AG08396 (cell line): ENCODE data around the gene STIP1.
A peak's percentile ranks its signal among the peaks of the same experiment; 100 is the strongest.
"Not testable (repeated sequence)": the region's sequence is repeated elsewhere in the genome, so short reads cannot be mapped to it uniquely, and the experiment has no call there.

Experiments
- DNase-seq: peaks from one replicate; pipeline ENCODE4 v3.0.0; 2012; ENCODE audit warnings: low spot score, mixed read lengths

The STIP1 gene

DNA sequence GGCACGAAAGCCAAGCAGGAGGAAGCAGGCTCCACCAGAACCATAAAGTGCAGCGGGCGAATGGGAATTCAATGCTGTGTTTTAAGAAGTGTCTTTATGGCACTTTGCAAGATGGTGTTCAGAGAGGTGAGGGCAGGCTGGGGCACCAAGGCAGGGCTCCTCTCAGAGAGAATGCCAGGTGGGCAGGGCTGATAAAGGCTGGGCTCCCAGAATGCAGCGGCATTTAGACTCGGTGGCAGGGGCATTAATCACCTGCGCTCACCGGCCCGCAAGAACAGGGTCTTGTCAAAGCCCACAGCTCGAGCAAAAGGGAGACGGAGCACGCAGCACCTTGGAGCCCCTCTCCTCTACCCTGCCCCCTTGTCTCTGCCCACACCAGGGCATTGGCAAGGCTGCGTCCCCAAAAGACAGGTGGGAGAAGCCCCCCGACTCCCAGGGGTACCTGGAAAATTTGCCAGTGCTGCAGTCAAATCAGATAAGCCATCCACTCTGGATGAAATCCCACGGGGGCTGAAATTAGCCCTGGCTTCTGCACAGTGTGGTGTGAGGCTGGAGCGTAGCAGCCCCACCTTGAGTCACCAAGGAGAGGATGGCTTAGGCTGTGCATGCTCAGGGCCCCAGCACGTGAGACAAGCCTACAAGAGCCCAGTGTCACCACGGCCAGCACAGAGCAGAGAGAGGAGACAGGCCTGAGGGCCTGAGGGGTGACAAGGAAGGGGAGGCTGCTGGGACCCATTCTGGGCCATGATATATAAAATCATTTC is 28.2 kb upstream of the STIP1 start:
- DNase-seq = no peak

DNA sequence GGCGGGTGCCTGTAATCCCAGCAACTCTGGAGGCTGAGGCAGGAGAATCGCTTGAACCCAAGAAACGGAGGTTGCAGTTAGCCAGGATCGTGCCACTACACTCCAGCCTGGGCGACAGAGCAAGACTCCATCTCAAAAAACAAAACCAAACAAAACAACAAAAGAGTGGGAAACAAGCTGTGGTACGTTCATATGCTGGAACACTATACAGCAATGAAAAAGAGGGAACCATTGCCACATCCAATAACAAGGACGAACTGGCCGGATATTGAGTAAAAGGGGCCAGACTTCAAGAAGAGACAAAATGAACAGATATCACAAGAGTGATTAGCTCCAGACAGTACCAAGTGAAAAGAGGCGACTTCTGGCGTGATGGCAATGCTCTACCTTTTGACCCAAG is 24.9 kb upstream of the STIP1 start:
- no peak for DNase-seq

DNA sequence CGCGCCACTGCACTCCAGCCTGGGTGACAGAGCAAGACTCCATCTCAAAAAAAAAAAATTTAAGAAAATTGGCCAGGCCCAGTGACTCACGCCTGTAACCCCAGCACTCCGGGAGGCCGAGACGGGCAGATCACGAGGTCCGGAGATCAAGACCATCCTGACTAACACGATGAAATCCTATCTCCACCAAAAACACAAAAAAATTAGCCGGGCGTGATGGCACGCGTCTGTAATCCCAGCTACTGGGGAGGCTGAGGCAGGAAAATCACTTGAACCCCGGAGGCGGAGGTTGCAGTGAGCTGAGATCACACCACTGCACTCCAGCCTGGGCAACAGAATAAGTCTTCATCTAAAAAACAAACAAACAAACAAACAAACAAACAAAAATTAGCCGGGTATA is 23.2 kb upstream of the STIP1 start:
- not testable (repeated sequence) for DNase-seq

DNA sequence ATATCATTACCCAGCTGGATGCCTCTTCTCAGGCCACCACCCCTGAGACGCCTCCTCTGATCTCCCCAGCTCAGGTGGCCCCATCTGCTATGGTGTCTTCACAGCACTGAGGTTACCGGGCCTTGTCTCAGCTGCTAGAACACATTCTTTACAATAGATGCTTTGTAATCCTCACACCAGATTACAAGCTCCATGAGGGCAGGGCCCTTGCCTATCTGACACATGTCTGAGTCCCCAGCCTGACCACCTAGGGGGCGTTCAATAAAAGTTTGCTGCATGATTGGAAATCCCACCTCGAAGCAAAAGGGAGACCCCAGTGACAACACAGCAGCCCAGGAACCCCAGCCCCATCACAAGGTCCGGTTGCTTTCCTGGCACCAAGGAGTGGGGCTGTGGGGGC is 22.0 kb upstream of the STIP1 start:
- no peak for DNase-seq

DNA sequence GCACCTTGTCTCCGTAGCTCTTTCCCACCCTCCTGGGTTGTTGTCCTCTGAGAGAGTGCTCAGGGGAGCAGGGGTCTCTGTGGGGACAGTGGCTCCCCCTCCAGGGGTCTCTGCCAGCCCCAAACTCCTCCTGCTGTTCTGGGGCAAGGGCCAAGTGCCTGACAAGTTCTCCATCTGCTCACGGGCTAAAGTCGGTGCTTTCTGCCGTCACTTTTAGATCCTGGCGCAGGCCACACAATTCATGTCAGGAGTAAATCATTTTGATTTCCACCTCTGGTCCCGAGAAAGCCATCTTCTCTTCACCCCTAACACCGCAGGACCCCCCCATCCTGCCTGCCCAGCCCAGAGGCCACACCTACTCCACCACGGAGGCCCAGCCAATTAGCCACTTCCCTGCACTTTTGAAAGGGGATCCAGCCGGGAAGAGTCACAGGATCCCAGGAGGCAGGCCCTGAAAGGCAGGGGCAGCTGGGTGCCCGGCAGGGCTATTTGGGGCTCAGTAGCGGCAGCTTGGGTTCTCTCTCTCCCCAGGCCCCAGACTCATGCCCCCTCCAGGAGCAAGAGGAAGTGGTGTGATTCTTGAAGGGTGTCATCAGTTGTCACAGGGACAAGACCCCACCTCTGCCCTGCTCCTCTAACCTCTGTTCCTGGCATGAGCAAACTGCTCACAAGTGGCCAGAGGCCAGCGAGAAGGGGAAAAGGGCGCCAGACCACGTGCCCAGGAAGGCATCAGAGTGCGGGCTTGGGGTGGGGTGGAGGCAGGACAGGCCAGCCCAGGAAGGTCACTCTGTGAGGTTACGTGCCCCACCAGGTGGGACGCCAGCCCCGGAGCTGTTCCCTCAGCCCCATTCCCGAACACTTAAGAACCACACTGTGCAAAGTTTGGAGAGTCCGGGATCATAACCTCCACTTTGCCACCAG is 21.3 kb upstream of the STIP1 start:
- no peak for DNase-seq

DNA sequence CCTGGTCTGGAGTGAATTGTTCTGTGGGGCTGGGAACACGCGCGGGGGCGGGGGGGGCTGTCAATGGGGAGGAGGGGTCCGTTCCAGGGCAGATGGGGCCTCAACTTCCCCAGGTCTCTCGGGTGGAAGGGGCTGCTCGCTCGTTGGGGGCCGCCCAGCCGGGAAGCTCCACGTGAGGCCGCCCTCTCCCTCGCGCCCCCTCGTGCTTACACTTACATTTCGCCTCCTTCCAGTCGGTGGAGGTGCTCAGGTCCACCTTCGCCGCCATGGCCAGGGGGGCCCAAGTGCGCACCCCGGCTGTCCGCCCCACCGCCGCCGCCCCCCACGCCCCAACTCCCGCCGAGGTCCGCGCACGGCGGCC is 20.5 kb upstream of the STIP1 start:
- no peak for DNase-seq

DNA sequence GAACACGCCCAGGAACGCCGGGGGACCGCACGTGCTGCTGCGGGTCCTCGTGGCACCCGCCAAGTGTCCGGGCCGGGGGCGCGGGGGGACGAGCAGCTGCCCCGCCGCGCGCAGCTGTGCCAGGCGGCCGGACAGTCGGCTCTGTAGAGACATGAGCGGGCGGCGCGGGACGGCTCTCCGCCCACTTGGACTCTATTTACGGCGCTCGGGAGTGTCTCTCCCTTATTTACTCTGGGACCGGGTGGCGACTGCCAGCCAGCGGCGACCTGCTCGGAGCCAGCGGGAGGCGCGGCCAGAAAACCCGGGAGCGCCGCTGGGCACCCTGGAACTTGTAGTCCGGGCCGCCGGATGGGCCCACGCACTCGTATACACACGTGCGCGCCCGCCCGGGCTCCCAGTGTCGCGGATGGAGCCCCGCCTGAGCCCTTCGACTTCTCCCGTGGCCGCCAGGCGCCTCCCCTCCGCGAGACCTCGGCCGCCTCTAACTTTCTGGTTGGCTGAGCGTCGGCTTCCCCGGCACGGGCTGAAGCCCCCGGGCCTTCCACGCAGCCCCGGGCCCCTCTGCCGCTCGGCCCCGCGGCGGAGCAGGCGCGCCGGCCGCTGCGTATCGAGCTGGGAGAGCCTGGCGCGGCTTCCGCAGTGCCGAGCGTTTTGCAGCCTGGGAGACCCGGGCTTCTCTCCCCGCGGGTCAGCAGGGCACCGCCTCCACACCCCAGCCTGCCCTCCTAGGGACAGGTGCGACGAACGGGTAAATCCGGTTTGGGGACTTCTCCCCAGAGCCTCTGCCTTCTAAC is 19.9 kb upstream of the STIP1 start, which contains the start of gene MACROD1:
Gene MACROD1 (minus strand): TSS at position 272 of the 794 bp plus-strand sequence. CDS start 119 bp downstream, at position 153.
- peak; percentile 95 for DNase-seq

DNA sequence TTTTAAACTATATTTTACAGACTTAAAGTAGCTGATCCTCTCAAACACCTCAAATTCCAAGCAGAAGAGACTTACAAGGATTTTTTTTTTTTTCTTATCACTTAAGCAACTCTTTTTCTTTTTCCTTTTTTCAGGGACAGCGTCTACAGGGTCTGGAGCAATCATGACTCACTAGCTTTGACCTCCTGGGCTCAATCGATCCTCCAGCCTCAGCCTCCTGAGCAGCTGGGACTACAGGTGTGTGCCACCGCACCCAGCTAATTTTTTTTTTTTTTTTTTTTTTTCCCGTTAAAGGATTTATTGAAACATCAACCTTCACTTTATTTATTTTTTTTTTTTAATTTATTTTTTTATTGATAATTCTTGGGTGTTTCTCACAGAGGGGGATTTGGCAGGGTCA is 15.6 kb upstream of the STIP1 start:
- no peak for DNase-seq

DNA sequence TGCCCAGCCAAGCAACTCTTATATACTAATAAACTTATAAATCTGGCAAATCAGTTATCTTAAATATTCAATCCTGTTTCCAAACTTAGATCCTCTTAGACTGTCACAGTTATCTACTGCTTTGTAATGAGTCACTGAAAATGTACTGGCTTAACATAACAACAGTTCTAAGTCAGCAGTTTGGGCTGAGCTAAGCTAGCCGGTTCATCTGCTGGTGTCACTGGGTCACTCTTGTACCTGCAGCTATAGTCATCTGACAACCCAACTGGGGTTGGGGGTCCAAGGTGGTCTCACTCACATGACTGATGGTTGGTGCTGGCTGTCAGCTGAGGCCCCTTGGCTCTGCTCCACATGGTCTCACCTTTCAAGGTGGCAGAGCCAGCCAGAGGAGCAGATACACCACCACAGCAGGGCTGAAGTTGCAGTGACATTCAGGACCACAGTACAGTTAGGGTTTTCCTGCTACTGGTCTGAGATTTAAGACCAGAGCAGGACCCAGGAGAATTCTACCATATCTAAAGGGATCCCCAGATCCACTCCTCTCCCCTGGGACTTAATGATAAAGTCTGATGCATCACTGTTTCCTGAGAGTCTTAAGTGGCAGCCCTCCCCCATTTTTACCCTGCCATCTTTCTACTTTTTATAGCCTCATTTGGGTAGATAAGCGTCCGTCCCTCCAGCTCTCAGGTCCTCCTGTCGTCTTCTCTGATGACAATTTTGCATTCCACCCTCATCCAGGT is 12.2 kb upstream of the STIP1 start:
- no peak for DNase-seq

DNA sequence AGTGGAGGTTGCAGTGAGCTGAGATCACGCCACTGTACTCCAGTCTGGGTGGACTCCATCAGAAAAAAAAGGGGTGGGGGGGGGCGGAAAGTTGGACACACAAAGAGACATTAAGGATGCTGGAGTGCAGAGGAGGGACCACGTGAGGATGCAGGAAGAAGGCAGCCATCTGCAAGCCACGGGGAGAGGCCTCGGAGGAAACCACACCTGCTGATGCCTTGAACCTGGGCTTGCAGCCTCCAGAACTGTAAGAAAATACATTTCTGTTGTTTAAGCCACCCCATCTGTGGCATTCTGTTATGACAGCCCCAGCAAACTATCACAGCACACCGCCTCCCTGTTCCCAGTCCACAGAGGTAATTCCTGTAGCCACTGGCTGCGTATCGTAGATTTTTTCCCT is 9.2 kb upstream of the STIP1 start:
- no peak for DNase-seq

DNA sequence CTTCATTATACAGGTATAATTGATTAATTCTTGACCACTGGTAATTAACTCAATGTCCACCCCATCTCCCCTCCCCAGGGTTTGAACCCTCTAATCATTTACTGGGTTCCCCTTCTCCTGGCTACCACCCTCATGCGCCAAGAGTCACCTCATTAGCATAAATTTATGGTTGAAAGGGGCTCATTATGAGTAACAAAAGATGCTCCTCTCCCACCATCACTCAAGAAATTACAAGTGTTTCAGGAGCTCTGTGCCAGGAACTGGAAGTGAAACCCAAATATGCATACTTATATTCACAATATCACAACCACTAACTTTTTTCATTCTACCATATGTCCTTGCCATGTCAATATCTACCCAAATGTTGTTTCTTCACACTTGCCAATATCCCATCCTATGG is 7.8 kb upstream of the STIP1 start:
- DNase-seq = no peak

DNA sequence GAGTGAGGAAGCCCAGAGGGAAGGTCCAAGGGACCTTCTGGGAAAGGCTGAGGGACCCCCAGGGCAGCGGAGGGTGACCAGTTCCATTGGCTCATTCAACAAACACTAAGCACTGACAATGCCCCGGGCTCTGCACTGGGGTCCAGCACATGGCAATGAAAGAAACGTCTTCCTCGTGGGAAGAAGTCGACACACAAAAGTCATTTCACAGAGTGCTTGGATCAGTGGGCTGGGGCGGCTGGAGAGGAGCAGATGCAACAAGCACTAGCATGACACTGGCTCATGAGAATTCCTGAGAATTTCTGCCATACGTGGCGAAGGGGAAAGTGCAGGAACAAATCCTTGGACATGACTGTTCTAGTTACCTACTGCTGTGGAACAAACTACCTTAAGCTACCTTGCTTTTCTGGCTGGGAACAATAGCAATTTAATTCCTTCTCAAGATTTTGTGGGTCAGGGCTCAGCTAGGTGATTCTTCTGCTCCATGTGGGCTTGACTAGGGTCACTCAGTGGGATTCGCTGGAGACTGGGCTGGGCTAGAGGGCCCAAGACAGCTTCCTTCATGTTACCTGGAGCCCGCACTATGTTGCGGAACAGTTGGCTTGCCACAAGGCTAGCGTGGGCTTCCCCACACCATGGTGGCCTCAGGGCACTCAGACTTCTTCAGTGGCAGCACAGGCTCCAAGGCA is 6.9 kb upstream of the STIP1 start:
- DNase-seq = no peak

DNA sequence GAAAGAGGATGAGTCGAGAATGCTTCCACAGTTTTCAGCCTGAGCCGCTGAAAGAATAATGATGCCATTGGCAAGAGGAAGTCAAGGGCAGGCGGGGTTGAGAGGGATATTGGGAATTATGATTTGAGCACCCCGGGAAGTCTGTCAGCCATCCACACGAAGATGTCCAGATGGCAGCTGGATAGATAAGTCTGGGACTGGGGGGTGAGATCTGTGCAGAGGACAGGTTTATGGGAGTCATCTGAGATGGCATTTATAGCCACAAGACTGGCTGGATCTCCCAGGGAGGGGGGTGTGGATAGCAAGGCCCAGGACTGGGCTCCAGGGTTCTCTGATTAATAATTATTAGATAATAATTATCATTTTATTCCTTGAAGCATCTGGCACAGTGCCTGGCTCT is 5.1 kb upstream of the STIP1 start:
- DNase-seq = no peak

DNA sequence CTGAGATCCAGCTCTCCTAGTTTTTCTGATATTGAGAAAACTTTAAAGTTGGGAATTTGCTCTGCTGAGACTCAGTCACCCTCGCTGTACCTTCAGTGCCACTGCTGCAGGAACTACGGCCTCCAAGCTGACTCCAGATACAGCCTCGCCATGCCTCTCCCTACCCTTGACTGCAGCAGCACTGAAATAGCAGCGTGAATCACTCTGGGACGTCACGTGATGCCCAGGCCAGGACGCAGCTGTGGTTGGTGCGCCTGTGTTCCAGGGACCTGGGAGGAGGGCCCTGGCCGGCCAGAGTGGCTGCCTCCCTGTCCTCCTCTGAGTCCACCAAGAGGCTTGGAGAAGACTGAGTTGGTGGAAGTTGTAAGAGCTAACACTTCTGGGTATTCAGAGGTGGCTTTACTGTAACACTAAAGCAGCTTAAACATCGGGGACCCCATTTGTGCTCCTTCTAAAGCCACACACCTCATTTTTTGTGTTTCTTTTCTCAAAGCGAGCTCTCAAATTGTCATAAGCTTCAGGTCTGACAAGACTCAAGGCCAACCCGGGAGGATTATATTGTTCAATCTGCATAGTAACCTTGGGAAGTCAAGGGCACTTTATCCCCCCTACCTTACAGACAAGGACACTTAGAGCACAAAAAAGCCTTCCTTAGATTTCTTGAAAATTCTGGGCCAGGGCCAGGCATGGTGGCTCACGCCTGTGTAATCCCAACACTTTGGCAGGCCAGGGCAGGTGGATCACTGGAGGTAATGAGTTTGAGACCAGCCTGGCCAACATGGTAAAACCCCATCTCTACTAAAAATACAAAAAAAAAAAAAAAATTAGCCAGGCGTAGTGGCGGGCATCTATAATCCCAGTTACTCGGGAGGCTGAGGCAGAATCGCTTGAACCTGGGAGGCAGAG is 4.2 kb upstream of the STIP1 start:
- peak; percentile 93 for DNase-seq

DNA sequence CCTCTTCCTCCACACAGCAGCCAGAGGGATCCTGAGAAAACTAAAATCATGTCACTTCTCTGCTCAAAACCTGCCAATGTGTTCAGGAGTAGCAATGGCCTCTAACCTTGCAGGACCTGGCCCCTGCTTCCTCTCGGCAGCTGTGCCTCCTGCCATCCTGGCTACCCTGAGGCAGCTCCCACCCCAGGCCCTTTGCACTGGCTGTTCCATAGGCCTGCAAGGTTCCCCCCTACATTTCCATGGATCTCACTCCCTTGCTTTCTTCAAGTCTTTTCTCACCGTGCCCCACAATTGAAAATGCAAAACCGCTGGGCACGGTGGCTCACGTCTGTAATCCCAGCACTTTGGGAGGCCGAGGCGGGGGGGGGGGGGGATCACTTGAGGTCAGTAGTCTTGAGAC is 2.1 kb upstream of the STIP1 start:
- DNase-seq = no peak

DNA sequence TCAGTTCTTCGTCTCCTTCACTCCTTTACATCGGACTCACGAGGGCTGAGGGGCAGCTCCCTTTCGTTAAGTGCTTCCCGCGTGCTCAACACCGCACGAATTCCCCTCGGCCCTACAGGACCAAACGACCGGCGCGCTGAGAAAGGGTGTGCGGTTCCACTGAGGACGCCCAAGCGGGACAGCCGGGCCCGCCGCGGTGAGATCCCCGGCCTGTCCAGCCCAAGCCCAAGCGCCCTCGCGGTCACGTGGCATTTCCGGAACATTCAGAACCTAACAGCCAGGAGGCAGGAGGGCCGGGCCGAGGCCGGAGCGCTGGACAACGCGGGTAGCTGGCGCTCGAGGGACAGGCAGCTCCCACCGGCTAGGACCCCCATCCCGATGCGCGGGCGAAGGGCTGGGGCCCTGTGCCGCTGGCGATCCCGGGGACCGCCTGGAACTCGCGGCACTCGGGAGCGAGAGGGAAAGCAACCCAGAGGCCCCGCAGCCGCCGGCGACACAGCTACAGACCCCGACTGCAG is 737 bp upstream of the STIP1 start:
- peak; percentile 83 for DNase-seq

DNA sequence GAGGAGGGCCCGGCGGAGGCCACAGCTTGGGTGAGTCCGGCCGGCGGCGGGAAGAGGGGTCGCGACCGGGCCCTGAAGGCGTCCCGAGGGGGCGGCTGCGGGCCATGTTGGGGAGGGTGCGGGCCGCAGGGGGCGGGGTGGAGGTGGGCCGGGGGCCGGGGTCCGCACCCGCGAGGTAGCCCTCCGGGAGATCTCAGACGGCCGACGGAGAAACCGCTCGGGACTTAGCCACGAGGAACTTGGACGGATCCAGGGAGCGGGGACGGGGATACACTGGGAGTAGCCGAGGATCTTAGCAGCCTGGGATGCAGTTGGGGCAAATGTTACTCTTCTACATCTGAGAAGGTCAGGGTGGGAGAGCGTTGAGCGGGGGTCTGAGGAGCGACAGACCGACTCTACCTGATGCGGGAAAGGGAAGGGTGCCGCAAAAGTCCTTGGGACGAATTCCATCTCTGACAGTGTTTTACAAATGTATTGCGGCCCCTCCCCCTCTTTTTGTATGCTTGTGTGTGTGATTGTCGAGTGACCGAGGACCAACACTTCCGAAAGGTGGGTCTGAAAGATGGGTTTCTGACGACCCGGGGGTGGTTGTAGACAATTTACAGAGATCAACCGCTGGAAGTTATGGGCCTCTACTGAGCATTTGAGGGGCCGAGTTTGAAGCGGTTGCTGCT is 658 bp downstream of the STIP1 start:
- DNase-seq = no peak

DNA sequence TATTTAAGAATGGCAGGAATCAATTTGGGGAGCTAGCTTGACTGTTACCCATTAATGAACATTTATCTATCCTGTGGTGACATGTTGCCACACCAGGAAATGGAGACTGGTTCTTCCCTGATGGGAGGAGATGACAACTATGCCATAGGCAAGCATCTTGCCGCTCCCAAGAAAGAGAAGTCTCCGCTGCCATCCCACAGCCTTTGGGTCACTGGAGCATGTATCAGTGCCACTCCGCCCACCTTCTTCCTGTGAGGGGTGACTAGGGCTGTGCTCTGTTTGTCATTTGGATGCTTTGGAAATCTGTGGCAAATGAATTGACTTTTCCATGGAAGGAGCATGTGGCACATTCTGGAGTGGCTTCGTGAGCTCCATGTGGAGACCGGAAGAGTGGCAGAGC is 6.5 kb downstream of the STIP1 start:
- no peak for DNase-seq

DNA sequence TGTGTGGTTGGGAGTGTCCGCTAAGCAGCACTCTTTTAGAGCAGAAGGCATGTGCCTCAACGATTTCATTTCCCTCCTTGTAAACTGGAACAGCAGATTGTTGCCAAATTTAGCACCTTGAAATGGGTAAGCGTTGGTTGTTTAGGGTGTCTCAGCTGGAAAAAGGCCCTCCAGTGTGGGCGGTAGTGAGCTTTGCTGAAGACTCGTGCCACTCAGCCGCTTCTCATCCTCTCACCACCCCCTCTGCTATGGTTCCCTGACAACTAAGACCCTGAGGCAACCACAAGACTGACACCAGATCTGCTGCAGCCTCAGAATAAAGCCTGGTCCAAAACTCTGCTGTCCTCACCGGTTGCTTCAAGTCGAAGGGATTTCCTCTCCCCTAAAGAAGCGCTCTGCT is 10.7 kb downstream of the STIP1 start:
- DNase-seq = no peak
